ENCODE results near the gene PAK5.

PAK5 gene

DNA sequence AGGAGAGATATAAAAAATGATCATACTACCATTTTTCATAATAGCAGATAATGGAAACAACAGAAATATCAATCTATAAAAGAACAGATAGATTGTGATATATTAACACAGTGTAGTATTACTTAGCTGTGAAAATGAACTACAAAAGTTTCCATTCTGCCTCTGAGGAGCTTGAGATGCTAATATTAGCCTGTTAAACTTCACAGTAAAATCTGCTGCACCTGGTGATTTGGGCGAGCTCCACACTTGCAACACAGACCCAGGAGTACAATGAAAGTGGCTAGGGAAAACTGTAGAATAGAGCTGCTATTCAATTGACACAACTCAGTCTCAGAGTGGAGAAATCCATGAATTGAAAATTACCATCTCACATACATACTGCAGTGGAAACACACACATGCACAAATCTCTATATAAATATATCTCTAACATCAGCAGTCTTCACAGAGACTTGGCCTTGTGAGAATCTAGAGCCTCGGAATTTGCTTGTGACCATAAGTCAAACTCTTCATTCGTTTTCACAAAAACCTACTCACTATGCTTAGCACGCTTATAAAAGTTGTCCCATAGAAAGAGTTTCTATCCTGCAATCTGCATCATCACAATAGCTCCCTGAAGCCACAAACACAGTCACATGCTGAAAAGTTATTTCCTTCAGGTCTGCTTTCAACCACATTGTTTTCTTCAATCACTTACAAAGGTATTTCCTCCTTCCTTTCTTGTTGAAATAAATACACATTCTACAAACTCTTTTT lies 133.0 kb downstream of the PAK5 start:
- no peak for TF ChIP-seq JUND (IDR thresholded peaks at IDR 0.05; ENCODE audit: low read depth)
- in situ Hi-C loops (cut with HindIII; ENCODE audit: low pct_unique_long_range_greater_than_20kb, low sequenced_read_pairs): no loop called here
- DNase-seq (ENCODE audit: low read depth in 1 of 2, low spot score in 1 of 2): no peak

GRCh38 chr20:9699181-9699580 lies 139.7 kb downstream of the PAK5 start:
- in situ Hi-C loops (cut with HindIII; ENCODE audit: low pct_unique_long_range_greater_than_20kb, low sequenced_read_pairs): no loop called here
- DNase-seq (ENCODE audit: low read depth in 1 of 2, low spot score in 1 of 2): no peak

DNA sequence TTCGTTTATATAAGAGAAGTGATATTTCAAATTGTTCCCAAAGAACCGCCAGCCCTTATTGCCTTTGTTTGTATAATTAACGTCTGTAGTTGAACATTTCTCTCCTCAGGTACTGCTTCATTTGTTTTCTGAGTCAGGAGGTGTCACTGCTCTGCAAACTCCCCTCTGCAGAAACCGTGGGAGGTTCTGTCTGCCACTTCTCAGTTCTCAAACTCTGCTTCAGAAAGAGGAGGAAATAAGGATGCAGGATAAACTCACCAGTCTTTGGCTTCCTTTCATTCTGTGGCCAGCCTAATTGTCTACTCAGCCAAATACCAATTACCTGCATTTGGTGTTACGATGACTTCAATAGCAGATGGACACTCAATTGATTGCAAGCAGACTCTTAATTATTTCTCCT lies 149.8 kb downstream of the PAK5 start:
- DNase-seq (ENCODE audit: low read depth in 1 of 2, low spot score in 1 of 2): no peak
- TF ChIP-seq JUND (IDR thresholded peaks at IDR 0.05; ENCODE audit: low read depth): no peak
- in situ Hi-C loops (cut with HindIII; ENCODE audit: low pct_unique_long_range_greater_than_20kb, low sequenced_read_pairs): no loop called here

More at GRCh38 chr20:9699181-9699580, 139.7 kb downstream of the PAK5 start:
- no peak for TF ChIP-seq JUND (IDR thresholded peaks at IDR 0.05; ENCODE audit: low read depth)

- no peak for DNase-seq (ENCODE audit: low read depth in 1 of 2, low spot score in 1 of 2)
- in situ Hi-C loops (cut with HindIII; ENCODE audit: low pct_unique_long_range_greater_than_20kb, low sequenced_read_pairs): no loop called here
- TF ChIP-seq JUND (IDR thresholded peaks at IDR 0.05; ENCODE audit: low read depth): no peak
These were observed 152.0 kb downstream of the PAK5 start for GRCh38 chr20:9686866-9687265.

GRCh38 chr20:9686455-9686854 lies 152.4 kb downstream of the PAK5 start:
- DNase-seq (ENCODE audit: low read depth in 1 of 2, low spot score in 1 of 2): no peak
- no peak for TF ChIP-seq JUND (IDR thresholded peaks at IDR 0.05; ENCODE audit: low read depth)
- in situ Hi-C loops (cut with HindIII; ENCODE audit: low pct_unique_long_range_greater_than_20kb, low sequenced_read_pairs): no loop called here

- in situ Hi-C loops (cut with HindIII; ENCODE audit: low pct_unique_long_range_greater_than_20kb, low sequenced_read_pairs): no loop called here
- DNase-seq (ENCODE audit: low read depth in 1 of 2, low spot score in 1 of 2): no peak
- TF ChIP-seq JUND (IDR thresholded peaks at IDR 0.05; ENCODE audit: low read depth): no peak
These were observed 152.9 kb downstream of the PAK5 start for GRCh38 chr20:9686001-9686400.

DNA sequence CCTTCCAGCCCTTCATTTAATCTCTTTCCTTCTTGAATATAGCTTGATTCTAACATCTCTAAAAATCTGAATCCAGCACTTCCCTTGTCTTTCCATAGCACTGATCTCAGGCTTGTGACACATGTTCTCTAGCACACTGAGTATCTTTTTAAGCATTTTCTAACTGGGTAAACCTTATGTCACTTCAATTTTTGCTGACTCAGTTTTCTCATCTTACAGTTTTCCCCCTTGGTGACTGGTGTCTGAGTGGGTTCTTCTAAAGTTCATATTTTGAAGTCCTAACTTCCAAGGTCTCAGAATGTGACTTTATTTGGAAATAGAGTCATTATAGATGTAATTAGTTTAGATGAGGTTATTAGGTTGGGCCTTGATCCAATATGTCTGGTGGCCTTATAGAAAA lies 153.9 kb downstream of the PAK5 start:
- in situ Hi-C loops (cut with HindIII; ENCODE audit: low pct_unique_long_range_greater_than_20kb, low sequenced_read_pairs): no loop called here
- DNase-seq (ENCODE audit: low read depth in 1 of 2, low spot score in 1 of 2): no peak
- no peak for TF ChIP-seq JUND (IDR thresholded peaks at IDR 0.05; ENCODE audit: low read depth)

DNA sequence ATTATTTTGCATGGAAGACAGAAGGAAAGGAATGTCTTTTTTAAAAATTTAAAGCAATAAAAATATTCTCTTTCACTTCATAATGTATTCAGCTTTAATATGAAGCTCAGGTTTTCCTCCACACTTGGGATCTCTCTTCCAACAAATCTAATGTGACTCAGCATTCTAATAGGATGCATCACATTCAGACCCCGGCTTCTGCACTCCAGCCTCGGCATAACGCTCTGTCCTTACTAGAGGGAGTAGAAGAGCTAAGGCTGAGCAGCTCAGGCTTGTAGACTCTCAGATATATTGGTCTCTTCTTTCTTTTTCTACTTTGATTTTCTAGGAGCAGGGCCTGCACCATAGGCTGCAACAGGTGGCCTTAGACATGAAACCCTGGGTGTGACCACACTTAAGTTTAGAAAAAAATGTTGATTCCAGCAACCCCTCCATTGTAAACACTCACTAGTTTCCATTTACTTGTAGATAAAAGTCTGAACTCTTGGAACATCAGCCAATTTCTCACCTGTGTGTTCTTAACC lies 161.7 kb downstream of the PAK5 start:
- in situ Hi-C loops (cut with HindIII; ENCODE audit: low pct_unique_long_range_greater_than_20kb, low sequenced_read_pairs): no loop called here
- no peak for TF ChIP-seq JUND (IDR thresholded peaks at IDR 0.05; ENCODE audit: low read depth)
- DNase-seq (ENCODE audit: low read depth in 1 of 2, low spot score in 1 of 2): no peak

GRCh38 chr20:9672981-9673380 lies 165.9 kb downstream of the PAK5 start:
- no peak for DNase-seq (ENCODE audit: low read depth in 1 of 2, low spot score in 1 of 2)
- in situ Hi-C loops (cut with HindIII; ENCODE audit: low pct_unique_long_range_greater_than_20kb, low sequenced_read_pairs): no loop called here
- TF ChIP-seq JUND (IDR thresholded peaks at IDR 0.05; ENCODE audit: low read depth): no peak

- in situ Hi-C loops (cut with HindIII; ENCODE audit: low pct_unique_long_range_greater_than_20kb, low sequenced_read_pairs): no loop called here
- DNase-seq (ENCODE audit: low read depth in 1 of 2, low spot score in 1 of 2): no peak
- no peak for TF ChIP-seq JUND (IDR thresholded peaks at IDR 0.05; ENCODE audit: low read depth)
These were observed 166.8 kb downstream of the PAK5 start for GRCh38 chr20:9672027-9672426.

DNA sequence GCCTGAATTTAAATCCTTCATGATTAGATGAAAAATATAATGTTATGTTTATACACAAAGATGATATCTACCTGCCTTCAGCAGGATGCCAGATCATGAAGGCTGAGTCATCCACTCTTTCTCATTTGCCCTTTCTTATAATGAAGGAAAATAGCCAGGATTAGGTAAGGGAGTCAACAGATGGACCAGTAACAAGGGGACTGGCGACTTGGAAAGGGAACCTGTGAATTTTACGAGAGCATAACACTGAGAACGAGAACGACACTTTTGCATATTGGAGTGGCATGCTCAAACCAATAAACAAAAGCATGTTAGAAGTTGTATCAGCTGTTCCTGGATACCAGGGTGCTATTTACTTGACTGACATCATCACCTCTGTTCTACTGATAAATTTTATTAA lies 170.5 kb downstream of the PAK5 start:
- no peak for TF ChIP-seq JUND (IDR thresholded peaks at IDR 0.05; ENCODE audit: low read depth)
- DNase-seq (ENCODE audit: low read depth in 1 of 2, low spot score in 1 of 2): no peak
- in situ Hi-C loops (cut with HindIII; ENCODE audit: low pct_unique_long_range_greater_than_20kb, low sequenced_read_pairs): no loop called here

- no peak for TF ChIP-seq JUND (IDR thresholded peaks at IDR 0.05; ENCODE audit: low read depth)
- no peak for DNase-seq (ENCODE audit: low read depth in 1 of 2, low spot score in 1 of 2)
- in situ Hi-C loops (cut with HindIII; ENCODE audit: low pct_unique_long_range_greater_than_20kb, low sequenced_read_pairs): no loop called here
These were observed 175.5 kb downstream of the PAK5 start for GRCh38 chr20:9663423-9663822.

DNA sequence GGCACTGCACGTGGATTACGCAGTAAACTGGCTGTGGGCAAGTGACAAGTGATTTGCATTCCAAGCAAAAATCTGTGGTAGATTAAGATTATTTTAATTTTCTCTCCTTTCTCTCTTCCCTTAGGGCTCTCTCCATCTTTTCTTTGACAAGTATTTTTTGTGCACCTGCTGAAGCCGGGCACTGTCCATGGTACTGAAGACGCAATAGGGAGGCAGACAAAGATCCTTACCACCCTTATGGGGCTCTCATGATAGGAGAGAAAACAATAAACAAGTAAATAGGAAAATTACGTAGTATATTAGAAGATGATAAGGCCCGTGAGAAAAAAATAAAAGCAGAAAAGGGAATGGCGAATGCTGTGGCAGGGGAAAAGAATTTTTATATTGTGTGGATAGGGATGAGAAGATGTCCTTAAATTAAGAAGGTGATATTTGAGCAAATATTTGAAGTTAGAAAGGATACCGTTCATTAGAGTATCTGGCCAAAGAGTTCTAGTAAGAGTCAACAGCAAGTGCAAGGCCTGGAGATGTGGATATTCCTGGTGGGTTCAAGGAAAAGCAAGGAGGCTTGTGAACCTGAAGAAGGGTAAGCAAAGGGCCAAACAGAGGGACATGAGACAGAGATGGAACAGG lies 178.5 kb downstream of the PAK5 start:
- DNase-seq (ENCODE audit: low read depth in 1 of 2, low spot score in 1 of 2): peak; percentile 15 to 56
- no peak for TF ChIP-seq JUND (IDR thresholded peaks at IDR 0.05; ENCODE audit: low read depth)
- in situ Hi-C loops (cut with HindIII; ENCODE audit: low pct_unique_long_range_greater_than_20kb, low sequenced_read_pairs): no loop called here

Measured in T47D (cell line).